ENCODE results near the gene FARS2.

The FARS2 gene

GRCh38 chr6:5411414-5411813 is 150.1 kb downstream of the FARS2 start:
- no peak overlapping the region for H3K9ac ChIP-seq (ENCODE audit: low read length)
- DNase-seq (ENCODE audit: low read depth), result peak; percentile 6
- H3K27me3 ChIP-seq (replicated peaks; ENCODE audit: control insufficient read depth, insufficient read depth, low read length), result no peaks in the 10 kb centered on the region
- no peaks in the 10 kb centered on the region for H3K4me1 ChIP-seq (ENCODE audit: control insufficient read depth, insufficient read depth, low read length)
- H3K9me3 ChIP-seq (ENCODE audit: control insufficient read depth, low read length), result no peaks in the 10 kb centered on the region
- H3K4me3 ChIP-seq (ENCODE audit: low read length), result no peak overlapping the region
- H3K36me3 ChIP-seq (ENCODE audit: control insufficient read depth, insufficient read depth, low read length, severe bottlenecking), result no peaks in the 10 kb centered on the region

GRCh38 chr6:5412017-5412416 is 150.7 kb downstream of the FARS2 start:
- Histone ChIP-seq H3K9ac (ENCODE audit: low read length) (no peak overlapping the region), H3K9me3 (ENCODE audit: control insufficient read depth, low read length) (no peaks in the 10 kb centered on the region), H3K4me1 (ENCODE audit: control insufficient read depth, insufficient read depth, low read length) (no peaks in the 10 kb centered on the region), H3K36me3 (ENCODE audit: control insufficient read depth, insufficient read depth, low read length, severe bottlenecking) (no peaks in the 10 kb centered on the region), H3K4me3 (ENCODE audit: low read length) (no peak overlapping the region), H3K27me3 (replicated peaks; ENCODE audit: control insufficient read depth, insufficient read depth, low read length) (no peaks in the 10 kb centered on the region)
- no peak for DNase-seq (ENCODE audit: low read depth)

DNA sequence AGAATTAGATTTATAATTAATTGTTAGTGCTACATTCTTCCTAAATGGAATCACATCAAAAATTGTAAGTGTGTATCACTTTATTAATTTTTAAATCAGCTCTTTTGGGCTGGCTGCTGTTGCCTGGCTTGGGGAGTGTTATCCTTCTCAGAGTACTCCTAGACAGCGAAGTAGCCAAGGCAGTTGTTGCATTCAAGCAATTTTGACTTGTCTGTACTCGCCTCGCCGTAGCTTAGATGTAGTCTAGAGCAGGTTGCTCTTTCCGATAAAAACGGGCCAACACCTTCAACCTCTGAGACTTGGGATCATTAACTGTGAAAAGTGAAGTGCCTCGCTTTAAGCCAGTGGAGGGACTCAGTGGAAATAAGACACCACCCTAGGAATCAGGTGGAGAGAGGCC is 151.3 kb downstream of the FARS2 start:
- no peak overlapping the region for H3K9ac ChIP-seq (ENCODE audit: low read length)
- no peak overlapping the region for H3K4me3 ChIP-seq (ENCODE audit: low read length)
- no peaks in the 10 kb centered on the region for H3K4me1 ChIP-seq (ENCODE audit: control insufficient read depth, insufficient read depth, low read length)
- H3K36me3 ChIP-seq (ENCODE audit: control insufficient read depth, insufficient read depth, low read length, severe bottlenecking), result no peaks in the 10 kb centered on the region
- H3K27me3 ChIP-seq (replicated peaks; ENCODE audit: control insufficient read depth, insufficient read depth, low read length), result no peaks in the 10 kb centered on the region
- no peak for DNase-seq (ENCODE audit: low read depth)
- no peaks in the 10 kb centered on the region for H3K9me3 ChIP-seq (ENCODE audit: control insufficient read depth, low read length)

GRCh38 chr6:5416250-5416649 is 154.9 kb downstream of the FARS2 start:
- no peaks in the 10 kb centered on the region for H3K9me3 ChIP-seq (ENCODE audit: control insufficient read depth, low read length)
- no peaks in the 10 kb centered on the region for H3K4me1 ChIP-seq (ENCODE audit: control insufficient read depth, insufficient read depth, low read length)
- H3K36me3 ChIP-seq (ENCODE audit: control insufficient read depth, insufficient read depth, low read length, severe bottlenecking), result no peaks in the 10 kb centered on the region
- no peak overlapping the region for H3K9ac ChIP-seq (ENCODE audit: low read length)
- DNase-seq (ENCODE audit: low read depth), result peak; percentile 7
- H3K27me3 ChIP-seq (replicated peaks; ENCODE audit: control insufficient read depth, insufficient read depth, low read length), result no peaks in the 10 kb centered on the region
- H3K4me3 ChIP-seq (ENCODE audit: low read length), result no peak overlapping the region

- Histone ChIP-seq H3K4me1 (ENCODE audit: control insufficient read depth, insufficient read depth, low read length) (peaks cover 4% of the 10 kb centered on the region), H3K9me3 (ENCODE audit: control insufficient read depth, low read length) (no peaks in the 10 kb centered on the region), H3K4me3 (ENCODE audit: low read length) (no peak overlapping the region), H3K27me3 (replicated peaks; ENCODE audit: control insufficient read depth, insufficient read depth, low read length) (no peaks in the 10 kb centered on the region), H3K36me3 (ENCODE audit: control insufficient read depth, insufficient read depth, low read length, severe bottlenecking) (no peaks in the 10 kb centered on the region), H3K9ac (ENCODE audit: low read length) (no peak overlapping the region)
- peak; percentile 50 for DNase-seq (ENCODE audit: low read depth)
These were observed 161.1 kb downstream of the FARS2 start for GRCh38 chr6:5422321-5422915.

GRCh38 chr6:5423251-5423650 is 161.9 kb downstream of the FARS2 start:
- no peak overlapping the region for H3K4me3 ChIP-seq (ENCODE audit: low read length)
- H3K36me3 ChIP-seq (ENCODE audit: control insufficient read depth, insufficient read depth, low read length, severe bottlenecking), result no peaks in the 10 kb centered on the region
- H3K27me3 ChIP-seq (replicated peaks; ENCODE audit: control insufficient read depth, insufficient read depth, low read length), result no peaks in the 10 kb centered on the region
- no peaks in the 10 kb centered on the region for H3K9me3 ChIP-seq (ENCODE audit: control insufficient read depth, low read length)
- H3K9ac ChIP-seq (ENCODE audit: low read length), result no peak overlapping the region
- H3K4me1 ChIP-seq (ENCODE audit: control insufficient read depth, insufficient read depth, low read length), result peaks cover 4% of the 10 kb centered on the region
- no peak for DNase-seq (ENCODE audit: low read depth)

DNA sequence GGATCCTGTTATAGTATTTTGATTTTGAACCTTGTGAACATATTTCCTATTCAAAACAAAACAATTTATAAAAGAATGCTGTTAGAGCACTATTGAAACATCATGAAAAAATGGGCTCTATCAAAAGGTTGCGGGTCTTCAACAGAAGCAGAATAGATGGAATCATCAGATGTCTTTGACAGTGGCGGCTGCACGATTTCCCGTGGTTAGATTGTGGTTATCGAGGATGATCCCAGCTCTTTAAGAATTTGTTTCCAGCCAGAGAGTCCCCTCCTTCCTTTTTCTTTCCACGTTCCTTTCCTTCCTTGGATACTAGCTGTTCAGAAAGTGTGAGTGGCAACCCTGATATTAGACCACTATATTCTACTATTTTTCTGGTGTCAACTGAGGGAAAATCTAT is 163.4 kb downstream of the FARS2 start:
- Histone ChIP-seq H3K9me3 (ENCODE audit: control insufficient read depth, low read length) (no peaks in the 10 kb centered on the region), H3K9ac (ENCODE audit: low read length) (no peak overlapping the region), H3K4me1 (ENCODE audit: control insufficient read depth, insufficient read depth, low read length) (peaks cover 4% of the 10 kb centered on the region), H3K27me3 (replicated peaks; ENCODE audit: control insufficient read depth, insufficient read depth, low read length) (no peaks in the 10 kb centered on the region), H3K36me3 (ENCODE audit: control insufficient read depth, insufficient read depth, low read length, severe bottlenecking) (no peaks in the 10 kb centered on the region), H3K4me3 (ENCODE audit: low read length) (no peak overlapping the region)
- DNase-seq (ENCODE audit: low read depth), result no peak

GRCh38 chr6:5425267-5425666 is 164.0 kb downstream of the FARS2 start:
- Histone ChIP-seq H3K4me1 (ENCODE audit: control insufficient read depth, insufficient read depth, low read length) (peaks cover 7% of the 10 kb centered on the region), H3K9ac (ENCODE audit: low read length) (no peak overlapping the region)
- DNase-seq (ENCODE audit: low read depth), result no peak

DNA sequence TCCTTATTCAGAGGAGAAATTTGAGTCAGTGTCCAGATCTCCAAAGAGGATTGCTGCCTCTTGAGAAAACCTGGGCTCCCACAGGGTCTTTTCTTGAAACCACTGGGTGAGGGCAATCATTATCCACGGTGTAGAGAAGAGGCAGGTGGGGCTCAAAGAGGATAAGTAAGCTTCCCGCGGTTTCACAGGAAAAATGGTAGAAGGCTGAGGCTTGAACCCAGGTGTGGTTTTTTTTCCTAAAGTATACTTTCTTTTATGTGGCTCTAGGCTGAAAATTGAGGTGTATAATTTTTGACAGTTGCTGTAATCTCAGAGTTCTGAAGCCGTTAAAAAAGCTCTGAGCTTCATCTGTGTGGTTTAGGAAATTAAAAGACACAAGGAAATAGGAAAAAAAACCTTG is 164.5 kb downstream of the FARS2 start:
- Histone ChIP-seq H3K4me1 (ENCODE audit: control insufficient read depth, insufficient read depth, low read length) (peaks cover 7% of the 10 kb centered on the region), H3K9me3 (ENCODE audit: control insufficient read depth, low read length) (no peaks in the 10 kb centered on the region), H3K9ac (ENCODE audit: low read length) (no peak overlapping the region), H3K27me3 (replicated peaks; ENCODE audit: control insufficient read depth, insufficient read depth, low read length) (no peaks in the 10 kb centered on the region), H3K4me3 (ENCODE audit: low read length) (no peak overlapping the region), H3K36me3 (ENCODE audit: control insufficient read depth, insufficient read depth, low read length, severe bottlenecking) (no peaks in the 10 kb centered on the region)
- DNase-seq (ENCODE audit: low read depth), result no peak

More at GRCh38 chr6:5425267-5425666, 164.0 kb downstream of the FARS2 start:
- Histone ChIP-seq H3K9me3 (ENCODE audit: control insufficient read depth, low read length) (no peaks in the 10 kb centered on the region), H3K4me3 (ENCODE audit: low read length) (no peak overlapping the region), H3K27me3 (replicated peaks; ENCODE audit: control insufficient read depth, insufficient read depth, low read length) (no peaks in the 10 kb centered on the region), H3K36me3 (ENCODE audit: control insufficient read depth, insufficient read depth, low read length, severe bottlenecking) (no peaks in the 10 kb centered on the region)

GRCh38 chr6:5427586-5427985 is 166.3 kb downstream of the FARS2 start:
- no peak for DNase-seq (ENCODE audit: low read depth)
- peaks cover 7% of the 10 kb centered on the region for H3K4me1 ChIP-seq (ENCODE audit: control insufficient read depth, insufficient read depth, low read length)

GRCh38 chr6:5433324-5433723 is 172.0 kb downstream of the FARS2 start:
- Histone ChIP-seq H3K9ac (ENCODE audit: low read length) (no peak overlapping the region), H3K27me3 (replicated peaks; ENCODE audit: control insufficient read depth, insufficient read depth, low read length) (no peaks in the 10 kb centered on the region), H3K36me3 (ENCODE audit: control insufficient read depth, insufficient read depth, low read length, severe bottlenecking) (no peaks in the 10 kb centered on the region), H3K4me1 (ENCODE audit: control insufficient read depth, insufficient read depth, low read length) (peaks cover 10% of the 10 kb centered on the region), H3K4me3 (ENCODE audit: low read length) (no peak overlapping the region), H3K9me3 (ENCODE audit: control insufficient read depth, low read length) (no peaks in the 10 kb centered on the region)
- no peak for DNase-seq (ENCODE audit: low read depth)

More at GRCh38 chr6:5427586-5427985, 166.3 kb downstream of the FARS2 start:
- no peak overlapping the region for H3K9ac ChIP-seq (ENCODE audit: low read length)
- no peaks in the 10 kb centered on the region for H3K9me3 ChIP-seq (ENCODE audit: control insufficient read depth, low read length)
- no peaks in the 10 kb centered on the region for H3K36me3 ChIP-seq (ENCODE audit: control insufficient read depth, insufficient read depth, low read length, severe bottlenecking)
- H3K27me3 ChIP-seq (replicated peaks; ENCODE audit: control insufficient read depth, insufficient read depth, low read length), result no peaks in the 10 kb centered on the region
- H3K4me3 ChIP-seq (ENCODE audit: low read length), result no peak overlapping the region

- H3K9ac ChIP-seq (ENCODE audit: low read length), result no peak overlapping the region
- no peak for DNase-seq (ENCODE audit: low read depth)
- no peak overlapping the region for H3K4me3 ChIP-seq (ENCODE audit: low read length)
- no peaks in the 10 kb centered on the region for H3K9me3 ChIP-seq (ENCODE audit: control insufficient read depth, low read length)
- peaks cover 7% of the 10 kb centered on the region for H3K4me1 ChIP-seq (ENCODE audit: control insufficient read depth, insufficient read depth, low read length)
- H3K36me3 ChIP-seq (ENCODE audit: control insufficient read depth, insufficient read depth, low read length, severe bottlenecking), result no peaks in the 10 kb centered on the region
- no peaks in the 10 kb centered on the region for H3K27me3 ChIP-seq (replicated peaks; ENCODE audit: control insufficient read depth, insufficient read depth, low read length)
These were observed 174.1 kb downstream of the FARS2 start for GRCh38 chr6:5435449-5435848.
